GM21786 (cell line): ENCODE data around the gene MSLN.

Experiments
- ATAC-seq: cut with Tn5 transposase; IDR thresholded peaks from one replicate; pipeline ENCODE4 v1.9.1; 2021; ENCODE audit not compliant: unreplicated experiment

MSLN gene

GRCh38 chr16:788399-789126 lies 28.0 kb downstream of the MSLN start, which contains the start of gene CHTF18:
TSS of gene CHTF18 (plus strand) at chr16:788620. CDS start at chr16:788685, 65 bp downstream.
- peak; percentile 77 for ATAC-seq

GRCh38 chr16:789191-789850 lies 28.8 kb downstream of the MSLN start:
- ATAC-seq: no peak

GRCh38 chr16:790086-790485 lies 29.6 kb downstream of the MSLN start:
- ATAC-seq: no peak

GRCh38 chr16:791131-791530 lies 30.6 kb downstream of the MSLN start:
- no peak for ATAC-seq

GRCh38 chr16:792221-792995 lies 31.9 kb downstream of the MSLN start:
- no peak for ATAC-seq

- no peak for ATAC-seq
Observed at GRCh38 chr16:793414-793813, 32.9 kb downstream of the MSLN start.

- no peak for ATAC-seq
Observed at GRCh38 chr16:794091-794822, 33.7 kb downstream of the MSLN start.

GRCh38 chr16:794853-795466 lies 34.4 kb downstream of the MSLN start:
- no peak for ATAC-seq

GRCh38 chr16:795580-796229 lies 35.2 kb downstream of the MSLN start:
- ATAC-seq: no peak

- no peak for ATAC-seq
Observed at GRCh38 chr16:796296-797119, 36.0 kb downstream of the MSLN start.

GRCh38 chr16:797120-797420 lies 36.5 kb downstream of the MSLN start:
- no peak for ATAC-seq

GRCh38 chr16:797686-798085 lies 37.2 kb downstream of the MSLN start:
- ATAC-seq: no peak

- ATAC-seq: no peak
Observed at GRCh38 chr16:798666-799065, 38.1 kb downstream of the MSLN start.

- ATAC-seq: no peak
Observed at GRCh38 chr16:799111-799947, 38.8 kb downstream of the MSLN start.

- no peak for ATAC-seq
Observed at GRCh38 chr16:799948-800833, 39.7 kb downstream of the MSLN start, which contains the start of gene GNG13. TSS of gene GNG13 (minus strand) at chr16:800734. CDS start at chr16:799077, 1,657 bp downstream.

- no peak for ATAC-seq
Observed at GRCh38 chr16:800834-801511, 40.4 kb downstream of the MSLN start.
